ENCODE data around the gene KIAA0232. TPM values are rescaled to one million over a fixed set of nuclear protein-coding genes. Genes with fewer than 3 reads are reported as not detected.

KIAA0232 gene
- total and polyA plus RNA-seq, 9 of the 15 experiments (the other 6 are each of a cell fraction or from before 2014, with no cell fraction given) = 3.5 to 17.4 (median 13.0) TPM

DNA sequence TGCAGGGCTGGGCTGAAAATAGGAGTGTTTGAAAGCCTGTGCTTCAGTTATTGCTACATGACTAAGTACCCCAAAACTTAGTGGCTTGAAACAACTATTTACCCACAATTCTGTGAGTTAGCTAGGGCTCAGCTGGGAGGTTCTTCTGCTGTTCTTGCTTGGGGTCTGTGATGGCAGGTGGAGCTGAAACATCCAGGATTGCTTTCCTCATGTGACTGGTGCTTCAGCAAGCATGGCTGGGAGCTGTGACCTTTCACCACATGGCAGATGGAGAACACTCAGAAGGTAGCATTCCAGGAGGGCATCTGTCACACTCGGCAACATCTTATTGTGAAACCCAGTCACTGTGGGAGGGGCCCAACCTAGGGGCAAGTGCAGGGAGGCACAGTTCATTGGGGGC lies 70.1 kb downstream of the KIAA0232 start:
- DNase-seq (ENCODE audit: extremely low read depth in 1 of 4, low spot score in 3 of 4) (no peak), FAIRE-seq (no peak), ATAC-seq (no peak)
- H3K4me3 ChIP-seq = no peak overlapping the region
- WGBS (ENCODE audit: insufficient coverage, low coverage, missing lambda C conversion rate) = 0% methylated on average over 1 of the region's 1 CpG
- H3K36me3 ChIP-seq (ENCODE audit: control insufficient read depth, insufficient read depth, low read length) = peaks cover 45% of the 10 kb centered on the region
- POLR2A ChIA-PET = interaction anchor here (0.6 to 1.1 kb wide), 7 partner anchors 8 to 49 kb away, joined by 3 to 4 read pairs (median 3); no protein-coding TSS in a partner anchor
- peaks cover 0 to 13% of the 10 kb centered on the region in 2 experiments; a peak in 3 of 5 replicates for H3K4me1 ChIP-seq (replicated peaks in 1 of 2; ENCODE audit: control insufficient read depth in 2 of 2, insufficient read depth in 2 of 2, low read length in 2 of 2)
- H3K79me2 ChIP-seq (ENCODE audit: control insufficient read depth, insufficient read depth, low read length) = peaks cover 49% of the 10 kb centered on the region
- H3K27me3 ChIP-seq (ENCODE audit: control insufficient read depth in 2 of 2, insufficient read depth in 2 of 2, low read length in 2 of 2) = no peaks in the 10 kb centered on the region
- 0 out of 2 replicates have a peak, but pooled peaks cover 6% of the 10 kb centered on the region for H4K20me1 ChIP-seq (replicated peaks; ENCODE audit: control insufficient read depth, insufficient read depth, low read length)
- H3K9me1 ChIP-seq (ENCODE audit: control insufficient read depth, insufficient read depth, low read length) = no peaks in the 10 kb centered on the region
- intact Hi-C loops (cut with micrococcal nuclease) = no loop called here
- no peak overlapping the region for H3K27ac ChIP-seq (ENCODE audit: extremely low read depth, low read depth, low read length)
- no TSS peak for BruUV-seq (replicated peaks)
- in situ Hi-C loops (cut with MboI) = no loop called here
- H3K4me2 ChIP-seq (ENCODE audit: insufficient read depth, low read length) = no peak overlapping the region
- H3K9ac ChIP-seq (ENCODE audit: insufficient read depth in 1 of 2, low read depth in 2 of 2, low read length in 2 of 2) = no peak overlapping the region
- no peaks in the 10 kb centered on the region for H3K9me3 ChIP-seq (replicated peaks; ENCODE audit: control insufficient read depth, insufficient read depth, low read depth, low read length)
- CTCF ChIA-PET (ENCODE audit: low intra/inter-chr PET ratio) = no interaction called here
- no peak overlapping the region for H2AFZ ChIP-seq (ENCODE audit: low read depth, low read length)
- TF ChIP-seq POLR2AphosphoS5 (IDR thresholded peaks at IDR 0.05; ENCODE audit: control insufficient read depth, insufficient read depth, low read depth, low read length) (0 out of 2 replicates have a peak, but pooled peaks have one; percentile 21), RAD51 (IDR thresholded peaks at IDR 0.05; ENCODE audit: borderline replicate concordance, low read depth) (no peak), ESRRB (CRISPR knock-in tag; IDR thresholded peaks at IDR 0.05; ENCODE audit: borderline replicate concordance) (no peak), HNRNPLL (IDR thresholded peaks at IDR 0.05; ENCODE audit: low read depth, low read length, poor library complexity, severe bottlenecking) (no peak), PURB (CRISPR knock-in tag; IDR thresholded peaks at IDR 0.05; ENCODE audit: low read depth) (no peak), ZNF23 (CRISPR knock-in tag; IDR thresholded peaks at IDR 0.05) (no peak), SNIP1 (IDR thresholded peaks at IDR 0.05; ENCODE audit: low read depth) (no peak), ZNF57 (CRISPR knock-in tag; IDR thresholded peaks at IDR 0.05) (no peak), ZZZ3 (IDR thresholded peaks at IDR 0.05) (no peak), TAF9B (IDR thresholded peaks at IDR 0.05; ENCODE audit: partially characterized antibody) (no peak), ZNF696 (CRISPR knock-in tag; conservative IDR thresholded peaks at IDR 0.05) (no peak), CEBPB (tag; IDR thresholded peaks at IDR 0.05) (0 out of 2 replicates have a peak, but pooled peaks have one; percentile 16), PTTG1 (tag; IDR thresholded peaks at IDR 0.05; ENCODE audit: low read depth) (no peak), HIVEP1 (CRISPR knock-in tag; IDR thresholded peaks at IDR 0.05) (no peak)
- TF ChIP-seq, protein P1, sequence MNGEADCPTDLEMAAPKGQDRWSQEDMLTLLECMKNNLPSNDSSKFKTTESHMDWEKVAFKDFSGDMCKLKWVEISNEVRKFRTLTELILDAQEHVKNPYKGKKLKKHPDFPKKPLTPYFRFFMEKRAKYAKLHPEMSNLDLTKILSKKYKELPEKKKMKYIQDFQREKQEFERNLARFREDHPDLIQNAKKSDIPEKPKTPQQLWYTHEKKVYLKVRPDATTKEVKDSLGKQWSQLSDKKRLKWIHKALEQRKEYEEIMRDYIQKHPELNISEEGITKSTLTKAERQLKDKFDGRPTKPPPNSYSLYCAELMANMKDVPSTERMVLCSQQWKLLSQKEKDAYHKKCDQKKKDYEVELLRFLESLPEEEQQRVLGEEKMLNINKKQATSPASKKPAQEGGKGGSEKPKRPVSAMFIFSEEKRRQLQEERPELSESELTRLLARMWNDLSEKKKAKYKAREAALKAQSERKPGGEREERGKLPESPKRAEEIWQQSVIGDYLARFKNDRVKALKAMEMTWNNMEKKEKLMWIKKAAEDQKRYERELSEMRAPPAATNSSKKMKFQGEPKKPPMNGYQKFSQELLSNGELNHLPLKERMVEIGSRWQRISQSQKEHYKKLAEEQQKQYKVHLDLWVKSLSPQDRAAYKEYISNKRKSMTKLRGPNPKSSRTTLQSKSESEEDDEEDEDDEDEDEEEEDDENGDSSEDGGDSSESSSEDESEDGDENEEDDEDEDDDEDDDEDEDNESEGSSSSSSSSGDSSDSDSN (IDR thresholded peaks at IDR 0.05; ENCODE audit: borderline replicate concordance in 1 of 2, low read depth in 2 of 2, low read length in 2 of 2) = no peak
- TF ChIP-seq, protein P2, sequence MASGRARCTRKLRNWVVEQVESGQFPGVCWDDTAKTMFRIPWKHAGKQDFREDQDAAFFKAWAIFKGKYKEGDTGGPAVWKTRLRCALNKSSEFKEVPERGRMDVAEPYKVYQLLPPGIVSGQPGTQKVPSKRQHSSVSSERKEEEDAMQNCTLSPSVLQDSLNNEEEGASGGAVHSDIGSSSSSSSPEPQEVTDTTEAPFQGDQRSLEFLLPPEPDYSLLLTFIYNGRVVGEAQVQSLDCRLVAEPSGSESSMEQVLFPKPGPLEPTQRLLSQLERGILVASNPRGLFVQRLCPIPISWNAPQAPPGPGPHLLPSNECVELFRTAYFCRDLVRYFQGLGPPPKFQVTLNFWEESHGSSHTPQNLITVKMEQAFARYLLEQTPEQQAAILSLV (tag; IDR thresholded peaks at IDR 0.05) = no peak

All from K562 (cell line).